Measurements from ENCODE around the gene SALL1.

SALL1 gene

DNA sequence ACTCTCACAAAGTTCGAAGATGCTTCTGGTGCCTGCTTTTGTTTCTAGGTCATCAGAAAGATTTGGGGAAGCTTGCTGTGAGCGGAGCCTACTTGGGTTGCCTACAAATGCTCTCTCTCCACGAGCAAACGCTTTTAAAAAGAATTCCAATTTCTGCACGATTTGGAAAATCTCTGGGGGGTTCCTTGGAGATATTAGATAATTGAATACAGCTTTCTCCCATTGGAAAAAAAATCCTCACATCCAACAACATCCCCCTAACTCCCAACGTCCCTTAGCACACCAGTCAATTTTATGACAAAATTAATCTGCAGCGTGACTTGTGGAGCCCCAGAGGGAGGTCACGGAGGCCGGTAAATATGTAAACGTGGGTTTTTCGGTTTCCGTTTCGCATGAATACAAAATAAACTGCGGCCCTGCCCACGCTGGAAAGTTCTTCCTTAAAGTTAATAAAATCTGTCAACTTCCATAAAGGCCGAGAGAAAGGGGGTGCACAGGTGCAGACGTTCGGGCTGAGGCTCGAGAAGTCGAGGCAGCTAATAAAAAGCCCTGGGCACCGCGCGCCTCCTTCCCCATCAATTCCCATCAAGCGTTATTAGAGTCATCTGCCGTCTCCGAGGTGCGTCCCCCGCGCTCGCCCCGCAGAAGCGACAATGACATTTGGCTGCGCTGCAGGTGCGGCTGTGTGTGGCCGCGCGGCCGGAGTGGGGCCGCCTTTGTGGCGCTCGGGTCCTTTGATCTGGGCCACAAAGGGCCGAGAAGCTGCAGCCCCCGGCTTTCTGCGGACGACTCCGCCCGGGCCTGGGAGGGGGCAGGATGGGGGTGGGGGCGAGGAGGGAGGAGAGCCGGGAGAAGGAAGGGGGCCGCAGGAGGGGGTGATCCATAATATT is 37.6 kb downstream of the SALL1 start:
- DNase-seq (ENCODE audit: low read depth in 1 of 2, low spot score in 1 of 2) = no peak

DNA sequence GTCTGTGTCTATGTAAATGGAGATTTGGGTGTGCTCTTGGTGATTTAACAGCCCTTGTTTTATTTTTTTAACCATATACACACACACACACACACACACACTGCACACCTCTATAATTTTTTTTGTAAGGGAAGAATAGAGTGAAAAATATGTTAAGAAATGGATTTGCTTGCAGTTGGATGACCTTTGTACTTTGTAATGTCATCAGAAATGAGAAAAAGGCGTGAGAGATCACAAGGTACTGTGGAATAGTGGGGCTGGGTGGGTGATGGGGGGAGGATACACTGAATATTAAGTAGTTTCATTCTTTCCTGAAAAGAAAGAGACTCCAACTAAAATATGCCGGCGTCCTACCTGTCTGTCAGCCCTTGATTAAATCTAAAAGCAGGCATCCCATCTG is 38.7 kb downstream of the SALL1 start:
- DNase-seq (ENCODE audit: low read depth in 1 of 2, low spot score in 1 of 2) = no peak

DNA sequence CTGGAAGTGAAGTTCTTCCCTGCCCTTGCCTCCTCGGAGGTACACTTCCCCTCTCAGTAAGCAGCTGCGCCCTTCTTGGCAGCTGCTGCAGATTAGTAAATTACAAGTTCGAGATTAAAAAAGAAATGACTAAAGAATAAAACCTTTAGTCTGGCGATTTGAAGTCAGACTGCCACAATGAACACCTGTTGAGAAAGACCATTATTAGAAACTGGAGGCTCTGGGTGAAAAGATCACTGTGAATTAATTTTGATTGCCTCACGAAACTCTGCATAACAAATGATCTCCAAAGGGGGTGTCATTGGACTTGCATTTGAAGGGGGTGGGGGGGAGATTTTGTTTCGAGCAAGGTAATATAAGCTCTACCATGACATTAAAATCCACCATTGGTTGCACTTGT is 39.3 kb downstream of the SALL1 start:
- DNase-seq (ENCODE audit: low read depth in 1 of 2, low spot score in 1 of 2) = no peak

- DNase-seq (ENCODE audit: low read depth in 1 of 2, low spot score in 1 of 2) = no peak
These were observed 40.3 kb downstream of the SALL1 start for GRCh38 chr16:51110700-51111157.

DNA sequence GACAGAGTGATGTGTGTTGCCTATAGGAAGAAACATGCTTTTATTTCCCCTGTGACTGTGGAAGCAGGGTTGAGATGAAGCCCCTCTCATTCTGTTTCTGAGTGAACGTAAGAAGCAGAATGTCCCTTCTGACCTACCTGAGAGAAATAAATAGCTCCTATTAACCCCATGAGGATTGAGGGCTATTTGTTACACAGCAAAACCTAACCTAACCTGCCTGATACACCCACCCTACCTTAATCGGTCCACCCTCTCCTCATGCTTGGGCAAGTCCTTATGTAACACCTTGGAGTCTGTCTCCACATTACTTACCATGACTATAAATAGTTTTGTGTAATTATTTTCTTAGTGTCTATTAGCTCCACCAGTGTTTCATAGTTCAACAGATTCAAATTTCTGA is 41.9 kb downstream of the SALL1 start:
- DNase-seq (ENCODE audit: low read depth in 1 of 2, low spot score in 1 of 2) = no peak

DNA sequence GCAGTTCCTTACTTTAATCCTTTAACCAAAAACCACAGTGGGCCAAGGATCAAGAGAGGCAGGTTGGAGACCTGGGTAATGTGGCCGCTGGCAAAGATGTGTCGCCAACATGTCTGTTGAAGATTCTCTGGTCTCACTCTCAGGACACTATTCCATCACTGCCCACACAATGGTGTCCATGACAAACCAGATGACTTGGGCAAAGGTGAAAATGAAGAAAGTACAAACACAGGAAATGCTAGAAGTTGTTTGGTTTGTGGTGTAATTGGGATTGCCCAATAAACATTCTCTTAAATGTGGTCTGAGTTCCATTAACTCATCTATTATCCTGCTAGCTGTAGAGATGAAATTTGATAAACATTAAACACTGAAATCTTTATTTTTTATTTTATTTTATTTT is 43.3 kb downstream of the SALL1 start:
- DNase-seq (ENCODE audit: low read depth in 1 of 2, low spot score in 1 of 2) = no peak

DNA sequence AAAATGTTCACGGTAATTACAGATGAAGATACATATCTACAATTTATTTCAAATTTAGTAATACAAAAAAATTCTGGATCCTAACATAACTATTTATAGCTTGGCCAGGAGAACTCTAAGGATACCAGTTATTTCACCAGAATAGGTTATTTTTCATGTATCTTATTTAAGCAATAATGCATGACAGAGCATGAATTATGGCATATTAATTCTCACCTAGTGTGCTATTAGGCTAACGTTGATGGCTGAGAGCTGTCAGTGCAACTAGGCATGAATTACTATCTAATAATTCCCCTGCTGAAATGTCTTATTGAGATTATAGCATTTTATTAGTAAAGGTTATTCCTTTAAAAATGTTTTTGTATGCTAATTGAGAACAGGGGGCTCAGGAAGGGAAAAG is 44.5 kb downstream of the SALL1 start:
- no peak for DNase-seq (ENCODE audit: low read depth in 1 of 2, low spot score in 1 of 2)

- no peak for DNase-seq (ENCODE audit: low read depth in 1 of 2, low spot score in 1 of 2)
These were observed 47.5 kb downstream of the SALL1 start for GRCh38 chr16:51103590-51103989.

GRCh38 chr16:51097729-51098128 is 53.3 kb downstream of the SALL1 start:
- no peak for DNase-seq (ENCODE audit: low read depth in 1 of 2, low spot score in 1 of 2)

DNA sequence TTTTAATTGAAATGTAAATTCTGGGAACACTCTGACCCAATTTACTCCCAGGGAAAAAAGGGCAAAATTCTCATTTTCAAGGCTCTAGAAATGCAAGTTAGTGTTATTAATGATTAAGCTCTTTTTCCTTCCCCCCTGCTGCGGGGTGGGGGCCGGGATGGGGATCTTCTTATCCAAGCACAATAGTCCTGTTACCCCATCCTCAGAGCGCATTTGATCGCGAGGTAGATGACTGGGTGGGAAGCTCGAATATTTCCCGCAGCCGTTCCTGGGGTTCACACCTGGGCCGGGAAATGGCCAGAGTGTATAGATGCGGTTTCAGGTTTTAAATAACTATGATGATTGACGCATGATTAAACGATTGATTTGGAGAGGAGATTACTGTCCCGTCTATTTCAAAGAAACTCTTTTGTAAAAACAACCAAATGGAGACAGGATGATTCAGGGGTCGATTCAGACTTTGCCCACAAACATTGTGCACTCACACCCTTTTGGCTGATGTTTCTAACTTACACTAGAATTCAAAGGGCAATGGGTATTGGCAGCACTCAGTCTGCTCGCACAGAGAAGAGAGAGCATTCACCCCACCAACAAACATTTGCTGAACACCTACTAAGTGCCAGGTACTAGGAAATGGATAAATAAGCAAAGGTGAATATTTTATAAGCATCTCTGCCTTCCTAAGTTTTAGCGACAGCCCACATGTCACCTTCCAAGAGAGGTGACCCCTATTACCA is 55.0 kb downstream of the SALL1 start:
- DNase-seq (ENCODE audit: low read depth in 1 of 2, low spot score in 1 of 2) = no peak

DNA sequence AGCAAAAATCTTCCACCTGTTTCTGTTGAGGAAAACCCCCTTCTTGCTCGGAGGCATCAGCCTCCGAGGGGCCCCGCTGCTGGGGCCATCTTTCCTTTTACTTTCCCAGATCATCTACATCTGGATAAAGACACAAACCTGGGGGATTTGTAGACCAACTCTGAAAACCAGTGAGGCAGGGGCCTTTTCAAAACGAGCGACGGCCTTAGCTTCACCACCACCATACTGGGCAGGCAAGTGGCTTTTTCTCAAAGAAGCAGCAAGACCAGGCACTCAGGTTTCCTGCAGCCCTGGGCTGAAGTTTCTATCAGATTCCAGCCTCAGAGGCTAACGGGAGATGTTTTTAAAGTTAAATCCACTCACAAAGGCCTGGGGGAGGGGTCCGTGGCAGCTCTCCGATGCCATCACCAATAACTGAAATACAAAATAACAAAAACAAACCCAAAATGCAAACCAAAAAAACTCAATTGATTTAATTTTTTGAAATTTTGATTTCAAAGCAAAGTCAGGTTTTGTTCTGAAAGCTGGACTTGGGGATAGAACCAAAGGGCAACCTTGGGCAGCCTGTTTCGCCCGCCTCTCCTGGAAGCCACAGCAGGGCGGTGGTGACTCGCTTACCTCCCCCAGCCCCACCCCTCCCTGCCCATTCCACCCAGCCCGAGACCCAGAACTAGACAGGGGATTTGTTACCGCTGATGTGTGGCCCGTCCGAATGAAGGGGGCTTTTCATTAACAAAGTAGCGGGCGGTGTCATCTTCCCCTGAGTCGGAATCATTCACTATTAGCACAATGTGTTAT is 55.8 kb downstream of the SALL1 start:
- no peak for DNase-seq (ENCODE audit: low read depth in 1 of 2, low spot score in 1 of 2)

DNA sequence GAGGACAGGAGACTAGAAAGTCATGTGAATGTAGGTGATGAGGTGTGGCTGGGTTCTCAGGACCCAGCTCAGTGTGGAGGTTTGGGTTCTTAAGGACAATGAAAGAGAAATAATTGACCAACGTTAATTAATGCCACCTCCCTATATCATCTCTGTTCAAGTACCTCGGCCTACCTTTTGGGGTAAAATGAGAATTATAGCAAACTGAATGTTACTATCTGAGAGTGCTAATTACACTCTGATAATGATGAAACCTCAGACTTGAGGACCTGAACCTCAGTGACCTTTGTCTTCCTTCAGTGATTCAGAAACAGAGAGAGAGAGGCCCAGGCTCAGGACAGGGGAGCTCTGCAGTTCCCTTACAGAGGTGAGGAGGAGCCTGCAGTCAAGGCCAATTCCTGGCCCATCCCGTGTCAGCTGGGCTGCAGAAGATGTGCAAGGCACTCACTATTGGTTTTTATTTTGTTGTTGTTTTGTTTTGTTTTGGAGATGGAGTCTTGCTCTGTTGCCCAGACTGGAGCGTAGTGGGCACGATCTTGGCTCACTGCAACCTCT is 57.3 kb downstream of the SALL1 start:
- DNase-seq (ENCODE audit: low read depth in 1 of 2, low spot score in 1 of 2) = no peak
